Activated effector memory CD4-positive, alpha-beta T cell treated with Interleukin-2 at 50 U/mL for 16 hours (primary cell): ENCODE measurements around the gene NR1I3.

Experiments
- DNase-seq: peaks from one replicate; pipeline ENCODE4 v3.0.0-alpha.2; 2020

Gene NR1I3

GRCh38 chr1:161216945-161217712 lies 20.9 kb downstream of the NR1I3 start:
- DNase-seq = no peak

- DNase-seq = no peak
Observed at GRCh38 chr1:161215076-161215475, 22.9 kb downstream of the NR1I3 start, which contains the start of gene FCER1G. Gene FCER1G, plus strand, starts transcription at chr1:161215295. Its CDS starts 27 bp downstream, at chr1:161215322.

- DNase-seq = no peak
Observed at GRCh38 chr1:161214369-161214768, 23.6 kb downstream of the NR1I3 start.

- DNase-seq = peak; percentile 48
Observed at GRCh38 chr1:161209790-161210409, 28.1 kb downstream of the NR1I3 start.

- no peak for DNase-seq
Observed at GRCh38 chr1:161207173-161207572, 30.8 kb downstream of the NR1I3 start.

GRCh38 chr1:161206411-161207140 lies 31.4 kb downstream of the NR1I3 start:
- DNase-seq = no peak

GRCh38 chr1:161201836-161202712 lies 35.9 kb downstream of the NR1I3 start, which contains the start of gene NDUFS2:
Gene NDUFS2, plus strand, starts transcription at chr1:161202367. Its CDS starts 19 bp downstream, at chr1:161202386.
- peak; percentile 93 for DNase-seq

GRCh38 chr1:161200992-161201835 lies 36.8 kb downstream of the NR1I3 start:
- no peak for DNase-seq

- no peak for DNase-seq
Observed at GRCh38 chr1:161200421-161200991, 37.5 kb downstream of the NR1I3 start.

GRCh38 chr1:161199506-161200139 lies 38.4 kb downstream of the NR1I3 start:
- no peak for DNase-seq

GRCh38 chr1:161198897-161199431 lies 39.0 kb downstream of the NR1I3 start, which contains the start of gene ADAMTS4:
Gene ADAMTS4, minus strand, starts transcription at chr1:161199054. Its CDS starts 427 bp downstream, at chr1:161198627.
- no peak for DNase-seq

GRCh38 chr1:161198194-161198896 lies 39.7 kb downstream of the NR1I3 start:
- no peak for DNase-seq

- DNase-seq = no peak
Observed at GRCh38 chr1:161197560-161198193, 40.3 kb downstream of the NR1I3 start.

GRCh38 chr1:161196521-161197451 lies 41.2 kb downstream of the NR1I3 start:
- DNase-seq = no peak

- no peak for DNase-seq
Observed at GRCh38 chr1:161196111-161196510, 41.9 kb downstream of the NR1I3 start.

GRCh38 chr1:161195171-161195570 lies 42.8 kb downstream of the NR1I3 start:
- DNase-seq = no peak

GRCh38 chr1:161193561-161194235 lies 44.3 kb downstream of the NR1I3 start:
- DNase-seq = no peak
